ENCODE measurements around the gene C4orf51.

The C4orf51 gene

GRCh38 chr4:145732895-145733880, 53.2 kb downstream of the C4orf51 start:
- peak; percentile 40 for DNase-seq (ENCODE audit: low read depth)
- peak overlapping the region; percentile 48 for H3K4me3 ChIP-seq (ENCODE audit: low read depth, low read length)
- TF ChIP-seq, protein P1, sequence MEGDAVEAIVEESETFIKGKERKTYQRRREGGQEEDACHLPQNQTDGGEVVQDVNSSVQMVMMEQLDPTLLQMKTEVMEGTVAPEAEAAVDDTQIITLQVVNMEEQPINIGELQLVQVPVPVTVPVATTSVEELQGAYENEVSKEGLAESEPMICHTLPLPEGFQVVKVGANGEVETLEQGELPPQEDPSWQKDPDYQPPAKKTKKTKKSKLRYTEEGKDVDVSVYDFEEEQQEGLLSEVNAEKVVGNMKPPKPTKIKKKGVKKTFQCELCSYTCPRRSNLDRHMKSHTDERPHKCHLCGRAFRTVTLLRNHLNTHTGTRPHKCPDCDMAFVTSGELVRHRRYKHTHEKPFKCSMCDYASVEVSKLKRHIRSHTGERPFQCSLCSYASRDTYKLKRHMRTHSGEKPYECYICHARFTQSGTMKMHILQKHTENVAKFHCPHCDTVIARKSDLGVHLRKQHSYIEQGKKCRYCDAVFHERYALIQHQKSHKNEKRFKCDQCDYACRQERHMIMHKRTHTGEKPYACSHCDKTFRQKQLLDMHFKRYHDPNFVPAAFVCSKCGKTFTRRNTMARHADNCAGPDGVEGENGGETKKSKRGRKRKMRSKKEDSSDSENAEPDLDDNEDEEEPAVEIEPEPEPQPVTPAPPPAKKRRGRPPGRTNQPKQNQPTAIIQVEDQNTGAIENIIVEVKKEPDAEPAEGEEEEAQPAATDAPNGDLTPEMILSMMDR (IDR thresholded peaks at IDR 0.05; ENCODE audit: low read depth, low read length, missing control alignments) = no peak

DNA sequence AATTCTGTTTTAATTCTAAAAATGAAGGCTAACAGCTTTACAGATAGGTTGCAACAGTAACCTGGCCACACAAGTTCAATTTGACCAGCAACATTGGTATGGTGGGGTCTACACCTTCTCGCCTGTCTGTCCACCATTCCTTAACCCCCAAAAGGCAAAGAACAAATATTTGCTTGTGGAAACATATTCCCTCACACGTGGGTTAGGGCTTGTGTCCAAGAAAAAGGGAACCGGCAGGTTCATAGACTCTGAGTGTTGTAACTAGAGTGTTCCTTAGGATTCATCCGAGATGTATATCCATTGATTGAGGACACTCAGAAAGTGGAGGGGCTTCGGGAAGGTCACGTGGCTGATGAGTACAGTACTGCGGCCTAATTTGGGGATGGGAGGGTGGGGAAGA, 54.1 kb downstream of the C4orf51 start:
- TF ChIP-seq, protein P1 (IDR thresholded peaks at IDR 0.05; ENCODE audit: low read depth, low read length, missing control alignments) = no peak
- no peak for DNase-seq (ENCODE audit: low read depth)
- H3K4me3 ChIP-seq (ENCODE audit: low read depth, low read length) = no peak overlapping the region

GRCh38 chr4:145734576-145735346, 54.8 kb downstream of the C4orf51 start:
- TF ChIP-seq, protein P1 (IDR thresholded peaks at IDR 0.05; ENCODE audit: low read depth, low read length, missing control alignments) = no peak
- no peak overlapping the region for H3K4me3 ChIP-seq (ENCODE audit: low read depth, low read length)
- no peak for DNase-seq (ENCODE audit: low read depth)

GRCh38 chr4:145735347-145735675, 55.4 kb downstream of the C4orf51 start:
- TF ChIP-seq, protein P1 (IDR thresholded peaks at IDR 0.05; ENCODE audit: low read depth, low read length, missing control alignments) = no peak
- no peak for DNase-seq (ENCODE audit: low read depth)
- H3K4me3 ChIP-seq (ENCODE audit: low read depth, low read length) = no peak overlapping the region

GRCh38 chr4:145735827-145736226, 55.9 kb downstream of the C4orf51 start:
- TF ChIP-seq, protein P1 (IDR thresholded peaks at IDR 0.05; ENCODE audit: low read depth, low read length, missing control alignments) = no peak
- no peak for DNase-seq (ENCODE audit: low read depth)
- H3K4me3 ChIP-seq (ENCODE audit: low read depth, low read length) = no peak overlapping the region

DNA sequence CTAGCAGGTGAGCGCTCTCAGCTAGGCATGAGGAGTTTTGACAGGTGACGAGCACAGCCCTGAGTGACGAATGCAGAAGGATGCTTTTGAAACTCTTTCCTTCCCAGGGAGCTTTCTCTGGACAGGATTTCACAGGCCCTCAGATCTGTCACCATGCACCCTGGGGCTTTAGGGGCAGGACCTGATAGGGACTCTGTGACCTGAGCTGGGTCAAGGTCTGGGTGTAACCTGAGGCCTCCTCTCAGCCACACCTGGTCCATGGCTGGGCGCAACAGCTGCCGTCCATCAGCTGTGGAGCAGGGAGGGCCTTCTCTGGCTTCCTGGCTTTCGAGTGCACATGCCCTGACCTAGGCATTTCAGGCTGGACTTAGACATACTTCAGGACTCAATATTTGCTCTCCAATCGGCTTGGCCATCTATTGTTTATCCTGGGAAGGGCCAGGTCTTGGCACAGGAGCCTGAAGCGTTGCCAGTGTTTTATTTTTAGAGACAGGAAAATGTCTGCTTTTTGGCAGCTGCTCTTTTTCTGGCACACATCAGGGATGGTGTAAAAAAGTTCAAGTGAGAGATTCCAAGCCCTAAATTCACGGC, 56.4 kb downstream of the C4orf51 start:
- DNase-seq (ENCODE audit: low read depth) = no peak
- TF ChIP-seq, protein P1 (IDR thresholded peaks at IDR 0.05; ENCODE audit: low read depth, low read length, missing control alignments) = no peak
- no peak overlapping the region for H3K4me3 ChIP-seq (ENCODE audit: low read depth, low read length)
